ENCODE measurements around the gene PAX2. TPM values are rescaled to one million over a fixed set of nuclear protein-coding genes. Genes with fewer than 3 reads are reported as not detected.
A peak's percentile ranks its signal among the peaks of the same experiment; 100 is the strongest.

PAX2 gene
- total RNA-seq, 1 experiment from 2014 or later: not detected

- no peak for DNase-seq (ENCODE audit: low read depth)
Measured at GRCh38 chr10:100739517-100740368, 5.6 kb upstream of the PAX2 start.

GRCh38 chr10:100740476-100741377 lies 4.7 kb upstream of the PAX2 start:
- DNase-seq (ENCODE audit: low read depth): no peak

GRCh38 chr10:100741378-100742075 lies 3.9 kb upstream of the PAX2 start:
- DNase-seq (ENCODE audit: low read depth): no peak

- no peak for DNase-seq (ENCODE audit: low read depth)
Measured at GRCh38 chr10:100742076-100742771, 3.2 kb upstream of the PAX2 start.

GRCh38 chr10:100742936-100743335 lies 2.4 kb upstream of the PAX2 start:
- no peak for DNase-seq (ENCODE audit: low read depth)

- DNase-seq (ENCODE audit: low read depth): peak; percentile 78
Measured at GRCh38 chr10:100743626-100744135, 1.7 kb upstream of the PAX2 start.

- DNase-seq (ENCODE audit: low read depth): peak; percentile 58
Measured at GRCh38 chr10:100744136-100744986, 1.0 kb upstream of the PAX2 start.

- DNase-seq (ENCODE audit: low read depth): peak; percentile 48
Measured at GRCh38 chr10:100745882-100746783, 751 bp downstream of the PAX2 start.

GRCh38 chr10:100746784-100747455 lies 1.5 kb downstream of the PAX2 start:
- no peak for DNase-seq (ENCODE audit: low read depth)

- no peak for DNase-seq (ENCODE audit: low read depth)
Measured at GRCh38 chr10:100747456-100748230, 2.3 kb downstream of the PAX2 start.

GRCh38 chr10:100748231-100749058 lies 3.1 kb downstream of the PAX2 start:
- peak; percentile 33 for DNase-seq (ENCODE audit: low read depth)

- DNase-seq (ENCODE audit: low read depth): no peak
Measured at GRCh38 chr10:100749059-100749308, 3.6 kb downstream of the PAX2 start.

GRCh38 chr10:100749309-100750217 lies 4.2 kb downstream of the PAX2 start:
- no peak for DNase-seq (ENCODE audit: low read depth)

- DNase-seq (ENCODE audit: low read depth): no peak
Measured at GRCh38 chr10:100750291-100751210, 5.2 kb downstream of the PAX2 start.
